GM12865 (cell line): Measurements from ENCODE around the gene GSN.

ENCODE experiments used
- DNase-seq: peaks from one replicate; pipeline ENCODE4 v3.0.0; 2010; ENCODE audit warnings: low read depth
- H3K4me3 ChIP-seq: 2 replicates; pipeline ENCODE4 v1.5.1; 2011; ENCODE audit warnings: mild to moderate bottlenecking, low read depth, low read length, control low read depth
- CTCF ChIP-seq: IDR thresholded peaks from 2 replicates; pipeline ENCODE4 v1.5.1; 2011; ENCODE audit warnings: low read length, control low read depth, low read depth, inconsistent platforms; ENCODE audit not compliant: insufficient read depth; ENCODE audit errors: missing control alignments

The GSN gene

GRCh38 chr9:121300283-121301119 lies 32.5 kb downstream of the GSN start:
- no peak overlapping the region for H3K4me3 ChIP-seq
- no peak for DNase-seq
- TF ChIP-seq CTCF, result no peak

GRCh38 chr9:121301881-121302286 lies 33.9 kb downstream of the GSN start:
- no peak overlapping the region for H3K4me3 ChIP-seq
- no peak for DNase-seq
- TF ChIP-seq CTCF, result no peak

GRCh38 chr9:121302341-121302740 lies 34.4 kb downstream of the GSN start:
- no peak overlapping the region for H3K4me3 ChIP-seq
- no peak for TF ChIP-seq CTCF
- no peak for DNase-seq

GRCh38 chr9:121302786-121303185 lies 34.8 kb downstream of the GSN start:
- no peak for TF ChIP-seq CTCF
- H3K4me3 ChIP-seq, result no peak overlapping the region
- no peak for DNase-seq

- TF ChIP-seq CTCF, result no peak
- H3K4me3 ChIP-seq, result no peak overlapping the region
- DNase-seq, result no peak
Measured at GRCh38 chr9:121303456-121304451, 35.8 kb downstream of the GSN start.

- DNase-seq, result no peak
- no peak overlapping the region for H3K4me3 ChIP-seq
- TF ChIP-seq CTCF, result no peak
Measured at GRCh38 chr9:121304707-121305106, 36.7 kb downstream of the GSN start.
